ENCODE measurements around the gene NCSTN.

The NCSTN gene

GRCh38 chr1:160400646-160401486 lies 57.7 kb downstream of the NCSTN start:
- Histone ChIP-seq H3K23ac (ENCODE audit: low read depth, low read length, poor library complexity) (peak overlapping the region; percentile 31), H2BK15ac (ENCODE audit: low read length) (peak overlapping the region; percentile 7), H3K4me2 (ENCODE audit: insufficient read depth, low read length, poor library complexity, severe bottlenecking) (peak overlapping the region; percentile 84), H3K27me3 (ENCODE audit: control insufficient read depth in 3 of 3, insufficient read depth in 3 of 3, low read depth in 1 of 3, low read length in 3 of 3) (no peaks in the 10 kb centered on the region), H2BK5ac (ENCODE audit: low read length) (peak overlapping the region; percentile 69), H3K4ac (ENCODE audit: low read length) (peak overlapping the region; percentile 13), H4K91ac (ENCODE audit: low read depth, low read length, poor library complexity) (no peak overlapping the region), H3K4me1 (ENCODE audit: control insufficient read depth in 2 of 2, insufficient read depth in 1 of 2, low read depth in 1 of 2, low read length in 2 of 2) (peaks cover 44 to 47% of the 10 kb centered on the region in 2 donors), H3K27ac (replicated peaks; ENCODE audit: low read length) (peak overlapping the region; percentile 78), H2AFZ (ENCODE audit: low read length) (peak overlapping the region; percentile 80), H2AK5ac (ENCODE audit: low read depth, low read length) (peak overlapping the region; percentile 29), H3K4me3 (ENCODE audit: low read length in 2 of 2) (peak overlapping the region; percentile 86 to 88), H4K8ac (ENCODE audit: low read depth, low read length) (no peak overlapping the region), H3K9me3 (replicated peaks in 1 of 2; ENCODE audit: control insufficient read depth in 2 of 2, insufficient read depth in 1 of 2, low read depth in 1 of 2, low read length in 2 of 2) (no peaks in the 10 kb centered on the region), H3K18ac (ENCODE audit: low read length) (peak overlapping the region; percentile 98), H3K9ac (ENCODE audit: low read depth, low read length, poor library complexity) (peak overlapping the region; percentile 92), H3K79me1 (ENCODE audit: low read depth, low read length) (peaks cover 2% of the 10 kb centered on the region), H3K36me3 (replicated peaks in 1 of 2; ENCODE audit: control insufficient read depth in 2 of 2, insufficient read depth in 2 of 2, low read length in 2 of 2) (peaks cover 0 to 35% of the 10 kb centered on the region in 2 donors), H2BK12ac (ENCODE audit: low read length) (peak overlapping the region; percentile 53), H3K14ac (ENCODE audit: low read length) (peak overlapping the region; percentile 65), H2BK120ac (ENCODE audit: low read depth, low read length) (peak overlapping the region; percentile 62)
- no CpG with 5 or more reads among the region's 55 CpGs for WGBS, 2 donors (ENCODE audit: extremely low coverage in 2 of 2, insufficient read length in 2 of 2, insufficient replicate concordance in 1 of 2)
- DNase-seq (ENCODE audit: low spot score): peak; percentile 74

GRCh38 chr1:160401487-160401805 lies 58.3 kb downstream of the NCSTN start:
- no peak for DNase-seq (ENCODE audit: low spot score)
- Histone ChIP-seq H2AK5ac (ENCODE audit: low read depth, low read length) (peak overlapping the region; percentile 29), H3K9me3 (replicated peaks in 1 of 2; ENCODE audit: control insufficient read depth in 2 of 2, insufficient read depth in 1 of 2, low read depth in 1 of 2, low read length in 2 of 2) (no peaks in the 10 kb centered on the region), H3K9ac (ENCODE audit: low read depth, low read length, poor library complexity) (peak overlapping the region; percentile 92), H3K4ac (ENCODE audit: low read length) (no peak overlapping the region), H4K91ac (ENCODE audit: low read depth, low read length, poor library complexity) (no peak overlapping the region), H3K4me1 (ENCODE audit: control insufficient read depth in 2 of 2, insufficient read depth in 1 of 2, low read depth in 1 of 2, low read length in 2 of 2) (peaks cover 44 to 52% of the 10 kb centered on the region in 2 donors), H3K4me2 (ENCODE audit: insufficient read depth, low read length, poor library complexity, severe bottlenecking) (peak overlapping the region; percentile 84), H3K27me3 (ENCODE audit: control insufficient read depth in 3 of 3, insufficient read depth in 3 of 3, low read depth in 1 of 3, low read length in 3 of 3) (no peaks in the 10 kb centered on the region), H3K36me3 (replicated peaks in 1 of 2; ENCODE audit: control insufficient read depth in 2 of 2, insufficient read depth in 2 of 2, low read length in 2 of 2) (peaks cover 0 to 41% of the 10 kb centered on the region in 2 donors), H3K14ac (ENCODE audit: low read length) (no peak overlapping the region), H3K79me1 (ENCODE audit: low read depth, low read length) (peaks cover 2% of the 10 kb centered on the region), H2AFZ (ENCODE audit: low read length) (no peak overlapping the region), H2BK15ac (ENCODE audit: low read length) (peak overlapping the region; percentile 7), H4K8ac (ENCODE audit: low read depth, low read length) (no peak overlapping the region), H3K27ac (replicated peaks; ENCODE audit: low read length) (peak overlapping the region; percentile 65), H3K18ac (ENCODE audit: low read length) (peak overlapping the region; percentile 94), H2BK120ac (ENCODE audit: low read depth, low read length) (peak overlapping the region; percentile 62), H3K4me3 (ENCODE audit: low read length in 2 of 2) (peak overlapping the region; percentile 86 to 88), H3K23ac (ENCODE audit: low read depth, low read length, poor library complexity) (peak overlapping the region; percentile 31), H2BK12ac (ENCODE audit: low read length) (no peak overlapping the region), H2BK5ac (ENCODE audit: low read length) (no peak overlapping the region)
- WGBS, 2 donors (ENCODE audit: extremely low coverage in 2 of 2, insufficient read length in 2 of 2, insufficient replicate concordance in 1 of 2): no CpG with 5 or more reads among the region's 7 CpGs

GRCh38 chr1:160402001-160402795 lies 59.0 kb downstream of the NCSTN start:
- H2BK120ac ChIP-seq (ENCODE audit: low read depth, low read length): no peak overlapping the region
- peaks cover 44 to 53% of the 10 kb centered on the region in 2 donors for H3K4me1 ChIP-seq (ENCODE audit: control insufficient read depth in 2 of 2, insufficient read depth in 1 of 2, low read depth in 1 of 2, low read length in 2 of 2)
- H2AFZ ChIP-seq (ENCODE audit: low read length): no peak overlapping the region
- no peaks in the 10 kb centered on the region for H3K9me3 ChIP-seq (replicated peaks in 1 of 2; ENCODE audit: control insufficient read depth in 2 of 2, insufficient read depth in 1 of 2, low read depth in 1 of 2, low read length in 2 of 2)
- peaks cover 4% of the 10 kb centered on the region for H3K79me1 ChIP-seq (ENCODE audit: low read depth, low read length)
- H3K27ac ChIP-seq (replicated peaks; ENCODE audit: low read length): no peak overlapping the region
- no peak overlapping the region for H3K14ac ChIP-seq (ENCODE audit: low read length)
- no peak overlapping the region for H2BK12ac ChIP-seq (ENCODE audit: low read length)
- WGBS, 2 donors (ENCODE audit: extremely low coverage in 2 of 2, insufficient read length in 2 of 2, insufficient replicate concordance in 1 of 2): no CpG with 5 or more reads among the region's 9 CpGs
- H3K36me3 ChIP-seq (replicated peaks in 1 of 2; ENCODE audit: control insufficient read depth in 2 of 2, insufficient read depth in 2 of 2, low read length in 2 of 2): peaks cover 0 to 46% of the 10 kb centered on the region in 2 donors
- no peak overlapping the region for H4K91ac ChIP-seq (ENCODE audit: low read depth, low read length, poor library complexity)
- H2BK15ac ChIP-seq (ENCODE audit: low read length): no peak overlapping the region
- H2BK5ac ChIP-seq (ENCODE audit: low read length): no peak overlapping the region
- H3K27me3 ChIP-seq (ENCODE audit: control insufficient read depth in 3 of 3, insufficient read depth in 3 of 3, low read depth in 1 of 3, low read length in 3 of 3): no peaks in the 10 kb centered on the region
- DNase-seq (ENCODE audit: low spot score): no peak
- no peak overlapping the region for H3K23ac ChIP-seq (ENCODE audit: low read depth, low read length, poor library complexity)
- H3K18ac ChIP-seq (ENCODE audit: low read length): no peak overlapping the region
- peak overlapping the region; percentile 92 for H3K9ac ChIP-seq (ENCODE audit: low read depth, low read length, poor library complexity)
- H3K4me2 ChIP-seq (ENCODE audit: insufficient read depth, low read length, poor library complexity, severe bottlenecking): peak overlapping the region; percentile 84
- no peak overlapping the region for H4K8ac ChIP-seq (ENCODE audit: low read depth, low read length)
- no peak overlapping the region for H3K4ac ChIP-seq (ENCODE audit: low read length)
- H3K4me3 ChIP-seq (ENCODE audit: low read length in 2 of 2): peak overlapping the region; percentile 86 to 88
- H2AK5ac ChIP-seq (ENCODE audit: low read depth, low read length): no peak overlapping the region

- Histone ChIP-seq H3K4ac (ENCODE audit: low read length) (no peak overlapping the region), H2AK5ac (ENCODE audit: low read depth, low read length) (no peak overlapping the region), H2AFZ (ENCODE audit: low read length) (no peak overlapping the region), H2BK12ac (ENCODE audit: low read length) (no peak overlapping the region), H4K8ac (ENCODE audit: low read depth, low read length) (no peak overlapping the region), H3K23ac (ENCODE audit: low read depth, low read length, poor library complexity) (no peak overlapping the region), H3K27ac (replicated peaks; ENCODE audit: low read length) (no peak overlapping the region), H4K91ac (ENCODE audit: low read depth, low read length, poor library complexity) (no peak overlapping the region), H2BK5ac (ENCODE audit: low read length) (no peak overlapping the region), H3K79me1 (ENCODE audit: low read depth, low read length) (peaks cover 8% of the 10 kb centered on the region), H3K27me3 (ENCODE audit: control insufficient read depth in 3 of 3, insufficient read depth in 3 of 3, low read depth in 1 of 3, low read length in 3 of 3) (no peaks in the 10 kb centered on the region), H3K4me1 (ENCODE audit: control insufficient read depth in 2 of 2, insufficient read depth in 1 of 2, low read depth in 1 of 2, low read length in 2 of 2) (peaks cover 46 to 61% of the 10 kb centered on the region in 2 donors), H3K18ac (ENCODE audit: low read length) (no peak overlapping the region), H2BK15ac (ENCODE audit: low read length) (no peak overlapping the region), H3K4me2 (ENCODE audit: insufficient read depth, low read length, poor library complexity, severe bottlenecking) (no peak overlapping the region), H3K9me3 (replicated peaks in 1 of 2; ENCODE audit: control insufficient read depth in 2 of 2, insufficient read depth in 1 of 2, low read depth in 1 of 2, low read length in 2 of 2) (no peaks in the 10 kb centered on the region), H3K36me3 (replicated peaks in 1 of 2; ENCODE audit: control insufficient read depth in 2 of 2, insufficient read depth in 2 of 2, low read length in 2 of 2) (peaks cover 0 to 56% of the 10 kb centered on the region in 2 donors), H3K4me3 (ENCODE audit: low read length in 2 of 2) (peak overlapping the region in 1 of 2 donors; percentile 86), H2BK120ac (ENCODE audit: low read depth, low read length) (no peak overlapping the region), H3K14ac (ENCODE audit: low read length) (no peak overlapping the region), H3K9ac (ENCODE audit: low read depth, low read length, poor library complexity) (no peak overlapping the region)
- no CpG with 5 or more reads among the region's 3 CpGs for WGBS, 2 donors (ENCODE audit: extremely low coverage in 2 of 2, insufficient read length in 2 of 2, insufficient replicate concordance in 1 of 2)
- no peak for DNase-seq (ENCODE audit: low spot score)
Measured at GRCh38 chr1:160403244-160403643, 60.1 kb downstream of the NCSTN start.

Measured in neuronal stem cell (in vitro differentiated cells).